Measurements from ENCODE around the gene NDUFA8. TPM values are rescaled to one million over a fixed set of nuclear protein-coding genes. Genes with fewer than 3 reads are reported as not detected.

Gene NDUFA8
- total RNA-seq, 1 donor = 17.0 TPM

- H3K4me1 ChIP-seq (ENCODE audit: insufficient read depth, low read length) = peaks cover 4% of the 10 kb centered on the region
- DNase-seq (ENCODE audit: insufficient read length, low spot score, missing footprints) = no peak
- no peaks in the 10 kb centered on the region for H3K36me3 ChIP-seq (ENCODE audit: insufficient read depth, low read length)
- TF ChIP-seq CTCF (IDR thresholded peaks at IDR 0.05; ENCODE audit: extremely low read depth, low read depth, low read length) = no peak
- no peak overlapping the region for H3K27ac ChIP-seq (ENCODE audit: low read depth, low read length)
- H3K27me3 ChIP-seq (ENCODE audit: insufficient read depth, low read length) = peaks cover 11% of the 10 kb centered on the region
- no peaks in the 10 kb centered on the region for H4K20me1 ChIP-seq (ENCODE audit: insufficient read depth, low read length)
- H2AFZ ChIP-seq (ENCODE audit: low read length) = no peak overlapping the region
- no peaks in the 10 kb centered on the region for H3K9me3 ChIP-seq (ENCODE audit: low read depth, low read length)
- H3K4me3 ChIP-seq (ENCODE audit: insufficient read depth, low read length) = no peak overlapping the region
- no peak overlapping the region for H3K4me2 ChIP-seq (ENCODE audit: insufficient read depth, low read length)
- H3K79me2 ChIP-seq (ENCODE audit: insufficient read depth, low read length) = no peaks in the 10 kb centered on the region
Observed at GRCh38 chr9:122135529-122135859, 24.1 kb downstream of the NDUFA8 start.

DNA sequence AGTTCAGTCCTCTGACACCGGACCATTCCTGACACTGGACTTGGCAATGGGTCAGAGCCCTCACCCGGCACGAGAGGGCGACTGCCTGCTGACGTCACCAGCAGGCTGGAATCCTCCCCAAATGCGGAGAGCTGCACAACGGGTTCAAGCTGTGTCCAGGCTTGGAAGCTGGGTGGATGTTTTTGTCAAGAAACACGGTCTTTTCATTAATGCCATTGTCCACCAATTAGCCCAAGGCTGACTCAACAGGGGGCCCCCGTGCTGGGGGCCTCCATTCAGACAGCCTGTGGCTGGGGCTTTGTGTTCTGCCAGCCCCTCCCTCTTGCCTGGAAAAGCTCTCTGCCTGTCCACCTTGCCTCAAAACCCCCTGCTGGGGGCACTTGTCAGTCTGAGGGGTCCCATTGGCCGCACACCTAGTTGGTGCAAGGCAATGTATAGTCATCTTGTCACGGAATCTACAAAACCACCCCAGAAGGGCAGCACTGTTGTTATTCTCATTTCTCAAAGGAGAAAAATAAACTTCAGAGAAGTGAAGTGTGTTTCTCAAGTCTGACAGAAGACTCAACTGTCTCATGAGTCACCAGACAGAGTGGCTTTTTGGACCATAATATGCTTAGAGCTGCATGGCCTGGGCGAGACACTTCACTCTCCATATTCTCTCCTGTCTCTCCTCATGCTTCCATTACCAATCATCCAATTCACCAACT lies 24.6 kb downstream of the NDUFA8 start:
- no peak for TF ChIP-seq CTCF (IDR thresholded peaks at IDR 0.05; ENCODE audit: extremely low read depth, low read depth, low read length)
- no peak overlapping the region for H2AFZ ChIP-seq (ENCODE audit: low read length)

GRCh38 chr9:122133984-122134535 lies 25.5 kb downstream of the NDUFA8 start:
- H3K27ac ChIP-seq (ENCODE audit: low read depth, low read length) = no peak overlapping the region
- DNase-seq (ENCODE audit: insufficient read length, low spot score, missing footprints) = no peak
- H2AFZ ChIP-seq (ENCODE audit: low read length) = no peak overlapping the region
- peaks cover 11% of the 10 kb centered on the region for H3K27me3 ChIP-seq (ENCODE audit: insufficient read depth, low read length)
- no peaks in the 10 kb centered on the region for H4K20me1 ChIP-seq (ENCODE audit: insufficient read depth, low read length)
- H3K79me2 ChIP-seq (ENCODE audit: insufficient read depth, low read length) = no peaks in the 10 kb centered on the region
- no peak overlapping the region for H3K4me3 ChIP-seq (ENCODE audit: insufficient read depth, low read length)
- no peaks in the 10 kb centered on the region for H3K9me3 ChIP-seq (ENCODE audit: low read depth, low read length)
- H3K36me3 ChIP-seq (ENCODE audit: insufficient read depth, low read length) = no peaks in the 10 kb centered on the region
- no peak overlapping the region for H3K4me2 ChIP-seq (ENCODE audit: insufficient read depth, low read length)
- TF ChIP-seq CTCF (IDR thresholded peaks at IDR 0.05; ENCODE audit: extremely low read depth, low read depth, low read length) = no peak
- H3K4me1 ChIP-seq (ENCODE audit: insufficient read depth, low read length) = peaks cover 4% of the 10 kb centered on the region

More for the DNA sequence above, 24.6 kb downstream of the NDUFA8 start:
- H3K4me2 ChIP-seq (ENCODE audit: insufficient read depth, low read length) = no peak overlapping the region
- no peaks in the 10 kb centered on the region for H3K36me3 ChIP-seq (ENCODE audit: insufficient read depth, low read length)
- no peak overlapping the region for H3K27ac ChIP-seq (ENCODE audit: low read depth, low read length)
- no peaks in the 10 kb centered on the region for H3K9me3 ChIP-seq (ENCODE audit: low read depth, low read length)
- H3K79me2 ChIP-seq (ENCODE audit: insufficient read depth, low read length) = no peaks in the 10 kb centered on the region
- no peaks in the 10 kb centered on the region for H4K20me1 ChIP-seq (ENCODE audit: insufficient read depth, low read length)
- peaks cover 11% of the 10 kb centered on the region for H3K27me3 ChIP-seq (ENCODE audit: insufficient read depth, low read length)
- H3K4me3 ChIP-seq (ENCODE audit: insufficient read depth, low read length) = no peak overlapping the region
- DNase-seq (ENCODE audit: insufficient read length, low spot score, missing footprints) = peak; percentile 89
- peaks cover 4% of the 10 kb centered on the region for H3K4me1 ChIP-seq (ENCODE audit: insufficient read depth, low read length)

DNA sequence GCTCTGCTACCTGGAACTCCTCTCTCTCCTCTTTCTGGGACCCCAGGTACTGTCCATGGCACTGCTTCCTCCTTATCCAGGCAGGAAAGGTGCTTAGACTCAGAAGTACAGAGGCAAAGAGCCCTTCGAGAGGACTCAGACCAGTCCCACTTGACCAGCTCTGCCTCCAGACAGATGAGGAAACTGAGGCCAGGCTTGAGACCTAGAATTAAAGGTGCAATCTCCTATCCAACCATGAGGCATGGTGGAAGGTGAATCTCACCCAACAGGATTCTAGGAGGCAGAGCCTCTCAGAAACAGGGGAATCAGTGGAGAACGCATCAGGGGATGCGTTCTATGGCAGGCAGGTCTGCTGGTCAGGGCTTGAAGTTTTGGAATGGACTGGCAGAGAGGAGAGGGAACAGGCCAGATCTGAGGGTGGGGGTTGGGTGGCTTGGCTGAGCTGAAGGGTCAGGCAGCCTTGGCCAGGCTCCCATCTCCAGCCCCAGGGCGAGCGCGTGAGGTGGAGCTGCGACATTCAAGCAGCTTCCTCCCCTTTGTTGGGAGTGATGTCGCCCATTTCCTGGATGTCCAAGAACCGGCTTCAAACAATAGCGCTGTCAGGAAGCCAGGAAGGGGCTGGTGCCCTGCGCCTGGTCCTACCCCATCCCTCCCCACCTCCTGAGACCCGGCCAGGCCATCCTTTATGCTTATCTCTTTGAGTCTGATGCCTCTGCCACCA lies 26.2 kb downstream of the NDUFA8 start:
- Histone ChIP-seq H3K36me3 (ENCODE audit: insufficient read depth, low read length) (no peaks in the 10 kb centered on the region), H2AFZ (ENCODE audit: low read length) (no peak overlapping the region), H3K4me2 (ENCODE audit: insufficient read depth, low read length) (no peak overlapping the region)

More for the DNA sequence above, 26.2 kb downstream of the NDUFA8 start:
- TF ChIP-seq CTCF (IDR thresholded peaks at IDR 0.05; ENCODE audit: extremely low read depth, low read depth, low read length) = no peak
- Histone ChIP-seq H3K4me1 (ENCODE audit: insufficient read depth, low read length) (peaks cover 4% of the 10 kb centered on the region), H3K27me3 (ENCODE audit: insufficient read depth, low read length) (peaks cover 11% of the 10 kb centered on the region), H3K4me3 (ENCODE audit: insufficient read depth, low read length) (no peak overlapping the region), H3K79me2 (ENCODE audit: insufficient read depth, low read length) (no peaks in the 10 kb centered on the region), H3K9me3 (ENCODE audit: low read depth, low read length) (no peaks in the 10 kb centered on the region), H4K20me1 (ENCODE audit: insufficient read depth, low read length) (no peaks in the 10 kb centered on the region), H3K27ac (ENCODE audit: low read depth, low read length) (no peak overlapping the region)
- peak; percentile 60 for DNase-seq (ENCODE audit: insufficient read length, low spot score, missing footprints)

Measured in osteoblast (primary cell).